ENCODE measurements around the gene CADM2. TPM values are rescaled to one million over a fixed set of nuclear protein-coding genes. Genes with fewer than 3 reads are reported as not detected.

CADM2 gene
- total RNA-seq, 1 experiment from 2014 or later, result not detected

GRCh38 chr3:85710490-85710889 lies 751.7 kb downstream of the CADM2 start:
- RAD21 ChIA-PET (ENCODE audit: low non-redundant PET in 1 of 2, low total read pairs in 2 of 2, uncharacterized antibody in 2 of 2, unreplicated experiment in 2 of 2), result no interaction called here
- H3K9me3 ChIP-seq (ENCODE audit: control insufficient read depth in 1 of 2, insufficient read depth in 1 of 2, low read depth in 1 of 2, low read length in 2 of 2), result peaks cover 0 to 18% of the 10 kb centered on the region in 2 experiments; a peak in 2 of 4 replicates
- no peak overlapping the region for H2AFZ ChIP-seq (ENCODE audit: low read depth, low read length, poor library complexity, severe bottlenecking)
- CTCF ChIA-PET, result no interaction called here
- TF ChIP-seq CEBPB (IDR thresholded peaks at IDR 0.05; ENCODE audit: low read depth) (no peak), EGR1 (IDR thresholded peaks at IDR 0.05; ENCODE audit: low read depth) (no peak), ELF1 (IDR thresholded peaks at IDR 0.05; ENCODE audit: borderline replicate concordance, low read depth) (no peak), SP1 (IDR thresholded peaks at IDR 0.05; ENCODE audit: low read depth) (no peak)
- TF ChIP-seq, protein P1, sequence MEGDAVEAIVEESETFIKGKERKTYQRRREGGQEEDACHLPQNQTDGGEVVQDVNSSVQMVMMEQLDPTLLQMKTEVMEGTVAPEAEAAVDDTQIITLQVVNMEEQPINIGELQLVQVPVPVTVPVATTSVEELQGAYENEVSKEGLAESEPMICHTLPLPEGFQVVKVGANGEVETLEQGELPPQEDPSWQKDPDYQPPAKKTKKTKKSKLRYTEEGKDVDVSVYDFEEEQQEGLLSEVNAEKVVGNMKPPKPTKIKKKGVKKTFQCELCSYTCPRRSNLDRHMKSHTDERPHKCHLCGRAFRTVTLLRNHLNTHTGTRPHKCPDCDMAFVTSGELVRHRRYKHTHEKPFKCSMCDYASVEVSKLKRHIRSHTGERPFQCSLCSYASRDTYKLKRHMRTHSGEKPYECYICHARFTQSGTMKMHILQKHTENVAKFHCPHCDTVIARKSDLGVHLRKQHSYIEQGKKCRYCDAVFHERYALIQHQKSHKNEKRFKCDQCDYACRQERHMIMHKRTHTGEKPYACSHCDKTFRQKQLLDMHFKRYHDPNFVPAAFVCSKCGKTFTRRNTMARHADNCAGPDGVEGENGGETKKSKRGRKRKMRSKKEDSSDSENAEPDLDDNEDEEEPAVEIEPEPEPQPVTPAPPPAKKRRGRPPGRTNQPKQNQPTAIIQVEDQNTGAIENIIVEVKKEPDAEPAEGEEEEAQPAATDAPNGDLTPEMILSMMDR (IDR thresholded peaks at IDR 0.05 in 2 of 3, conservative IDR thresholded peaks at IDR 0.05 in 1 of 3; ENCODE audit: borderline replicate concordance in 1 of 3, insufficient read depth in 1 of 3, low read depth in 2 of 3, low read length in 2 of 3), result no peak
- no TSS peak for BruUV-seq (replicated peaks)
- no peak overlapping the region for H3K4me3 ChIP-seq (replicated peaks in 1 of 2; ENCODE audit: low read depth in 1 of 2, low read length in 2 of 2)
- no peak overlapping the region for H3K9ac ChIP-seq (ENCODE audit: low read length)
- H3K36me3 ChIP-seq (ENCODE audit: control insufficient read depth in 1 of 2, insufficient read depth in 2 of 2, low read length in 2 of 2), result no peaks in the 10 kb centered on the region
- DNase-seq (ENCODE audit: low read depth, low spot score) (no peak), ATAC-seq (no peak)
- intact Hi-C loops (cut with micrococcal nuclease), result no loop called here
- no peaks in the 10 kb centered on the region for H3K79me2 ChIP-seq (ENCODE audit: insufficient read depth, low read length)
- no peaks in the 10 kb centered on the region for H3K9me2 ChIP-seq (ENCODE audit: insufficient read depth)
- no peak overlapping the region for H3K4me2 ChIP-seq (ENCODE audit: low read length)
- H4K20me1 ChIP-seq (ENCODE audit: insufficient read depth), result no peaks in the 10 kb centered on the region
- no peaks in the 10 kb centered on the region for H3K4me1 ChIP-seq (ENCODE audit: control insufficient read depth in 1 of 2, insufficient read depth in 2 of 2, low read length in 2 of 2)
- H3K27me3 ChIP-seq (ENCODE audit: insufficient read depth, low read length), result no peaks in the 10 kb centered on the region
- POLR2A ChIA-PET, result no interaction called here
- no peak overlapping the region for H3K27ac ChIP-seq (ENCODE audit: low read depth, low read length)

GRCh38 chr3:85721409-85722145 lies 762.8 kb downstream of the CADM2 start:
- no peak for ATAC-seq
- TF ChIP-seq SIN3A (IDR thresholded peaks at IDR 0.05; ENCODE audit: low read depth) (no peak), CBX3 (IDR thresholded peaks at IDR 0.05; ENCODE audit: low read depth) (no peak), EZH2 (IDR thresholded peaks at IDR 0.05) (no peak), YY1 (IDR thresholded peaks at IDR 0.05; ENCODE audit: extremely low read depth, insufficient replicate concordance, low read depth, low read length) (no peak), JUND (IDR thresholded peaks at IDR 0.05) (no peak), MAX (IDR thresholded peaks at IDR 0.05) (no peak), ATF3 (IDR thresholded peaks at IDR 0.05) (no peak), POLR2AphosphoS5 (IDR thresholded peaks at IDR 0.05; ENCODE audit: low read depth, low read length) (no peak), ZNF274 (IDR thresholded peaks at IDR 0.05; ENCODE audit: low read depth, low read length) (no peak), SP1 (IDR thresholded peaks at IDR 0.05; ENCODE audit: low read depth) (no peak)
- TF ChIP-seq, protein P2, sequence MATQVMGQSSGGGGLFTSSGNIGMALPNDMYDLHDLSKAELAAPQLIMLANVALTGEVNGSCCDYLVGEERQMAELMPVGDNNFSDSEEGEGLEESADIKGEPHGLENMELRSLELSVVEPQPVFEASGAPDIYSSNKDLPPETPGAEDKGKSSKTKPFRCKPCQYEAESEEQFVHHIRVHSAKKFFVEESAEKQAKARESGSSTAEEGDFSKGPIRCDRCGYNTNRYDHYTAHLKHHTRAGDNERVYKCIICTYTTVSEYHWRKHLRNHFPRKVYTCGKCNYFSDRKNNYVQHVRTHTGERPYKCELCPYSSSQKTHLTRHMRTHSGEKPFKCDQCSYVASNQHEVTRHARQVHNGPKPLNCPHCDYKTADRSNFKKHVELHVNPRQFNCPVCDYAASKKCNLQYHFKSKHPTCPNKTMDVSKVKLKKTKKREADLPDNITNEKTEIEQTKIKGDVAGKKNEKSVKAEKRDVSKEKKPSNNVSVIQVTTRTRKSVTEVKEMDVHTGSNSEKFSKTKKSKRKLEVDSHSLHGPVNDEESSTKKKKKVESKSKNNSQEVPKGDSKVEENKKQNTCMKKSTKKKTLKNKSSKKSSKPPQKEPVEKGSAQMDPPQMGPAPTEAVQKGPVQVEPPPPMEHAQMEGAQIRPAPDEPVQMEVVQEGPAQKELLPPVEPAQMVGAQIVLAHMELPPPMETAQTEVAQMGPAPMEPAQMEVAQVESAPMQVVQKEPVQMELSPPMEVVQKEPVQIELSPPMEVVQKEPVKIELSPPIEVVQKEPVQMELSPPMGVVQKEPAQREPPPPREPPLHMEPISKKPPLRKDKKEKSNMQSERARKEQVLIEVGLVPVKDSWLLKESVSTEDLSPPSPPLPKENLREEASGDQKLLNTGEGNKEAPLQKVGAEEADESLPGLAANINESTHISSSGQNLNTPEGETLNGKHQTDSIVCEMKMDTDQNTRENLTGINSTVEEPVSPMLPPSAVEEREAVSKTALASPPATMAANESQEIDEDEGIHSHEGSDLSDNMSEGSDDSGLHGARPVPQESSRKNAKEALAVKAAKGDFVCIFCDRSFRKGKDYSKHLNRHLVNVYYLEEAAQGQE (IDR thresholded peaks at IDR 0.05; ENCODE audit: low read depth), result no peak

More at GRCh38 chr3:85721409-85722145, 762.8 kb downstream of the CADM2 start:
- CTCF ChIA-PET, result no interaction called here
- Histone ChIP-seq H3K4me1 (ENCODE audit: control insufficient read depth in 1 of 2, insufficient read depth in 2 of 2, low read length in 2 of 2) (no peaks in the 10 kb centered on the region), H3K36me3 (ENCODE audit: control insufficient read depth in 1 of 2, insufficient read depth in 2 of 2, low read length in 2 of 2) (no peaks in the 10 kb centered on the region), H3K9me2 (ENCODE audit: insufficient read depth) (no peaks in the 10 kb centered on the region), H3K27ac (ENCODE audit: low read depth, low read length) (no peak overlapping the region), H3K4me2 (ENCODE audit: low read length) (no peak overlapping the region), H3K9me3 (ENCODE audit: control insufficient read depth in 1 of 2, insufficient read depth in 1 of 2, low read depth in 1 of 2, low read length in 2 of 2) (peaks cover 8 to 25% of the 10 kb centered on the region in 2 experiments; a peak in 2 of 4 replicates), H3K4me3 (replicated peaks in 1 of 2; ENCODE audit: low read depth in 1 of 2, low read length in 2 of 2) (no peak overlapping the region), H3K79me2 (ENCODE audit: insufficient read depth, low read length) (no peaks in the 10 kb centered on the region), H4K20me1 (ENCODE audit: insufficient read depth) (no peaks in the 10 kb centered on the region), H3K9ac (ENCODE audit: low read length) (no peak overlapping the region), H2AFZ (ENCODE audit: low read depth, low read length, poor library complexity, severe bottlenecking) (no peak overlapping the region), H3K27me3 (ENCODE audit: insufficient read depth, low read length) (no peaks in the 10 kb centered on the region)
- POLR2A ChIA-PET, result no interaction called here
- RAD21 ChIA-PET (ENCODE audit: low non-redundant PET in 1 of 2, low total read pairs in 2 of 2, uncharacterized antibody in 2 of 2, unreplicated experiment in 2 of 2), result no interaction called here
- no TSS peak for BruUV-seq (replicated peaks)
- intact Hi-C loops (cut with micrococcal nuclease), result no loop called here
- no peak for DNase-seq (ENCODE audit: low read depth, low spot score)
